ENCODE measurements around the gene SGO2.
"Not testable (repeated sequence)": the region's sequence is repeated elsewhere in the genome, so short reads cannot be mapped to it uniquely, and the experiment has no call there.

The SGO2 gene

DNA sequence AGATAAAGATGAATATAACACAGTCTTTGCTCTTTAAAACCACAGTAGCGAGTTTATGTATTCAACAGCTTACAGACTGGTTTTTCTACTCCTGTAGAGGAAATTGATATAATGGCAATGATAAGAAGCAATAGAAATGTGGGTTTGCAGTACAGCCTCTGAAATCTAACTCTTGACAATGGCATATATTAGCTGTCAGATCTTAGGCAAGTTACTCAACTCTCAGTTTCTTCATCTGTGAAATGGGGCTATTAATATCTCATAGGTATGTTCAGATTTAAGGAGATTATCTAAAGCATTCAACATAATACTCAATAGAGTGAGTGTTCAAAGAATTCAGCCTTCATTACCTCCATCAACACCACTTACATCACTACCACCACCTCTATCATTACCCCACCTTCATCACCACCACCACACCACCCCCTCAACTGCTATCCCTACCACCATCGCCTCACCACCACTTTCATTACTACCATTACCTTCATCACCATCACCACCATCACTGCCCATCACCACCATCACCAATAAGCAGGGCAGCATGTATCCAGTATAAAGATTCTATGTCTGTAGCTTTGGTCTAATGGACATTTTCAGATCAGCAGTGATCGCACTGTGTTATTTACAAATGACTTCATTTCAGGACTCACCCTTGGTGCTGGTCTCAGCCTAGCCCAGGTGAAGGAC is 82.5 kb downstream of the SGO2 start (continued):
- TF ChIP-seq, protein P1, sequence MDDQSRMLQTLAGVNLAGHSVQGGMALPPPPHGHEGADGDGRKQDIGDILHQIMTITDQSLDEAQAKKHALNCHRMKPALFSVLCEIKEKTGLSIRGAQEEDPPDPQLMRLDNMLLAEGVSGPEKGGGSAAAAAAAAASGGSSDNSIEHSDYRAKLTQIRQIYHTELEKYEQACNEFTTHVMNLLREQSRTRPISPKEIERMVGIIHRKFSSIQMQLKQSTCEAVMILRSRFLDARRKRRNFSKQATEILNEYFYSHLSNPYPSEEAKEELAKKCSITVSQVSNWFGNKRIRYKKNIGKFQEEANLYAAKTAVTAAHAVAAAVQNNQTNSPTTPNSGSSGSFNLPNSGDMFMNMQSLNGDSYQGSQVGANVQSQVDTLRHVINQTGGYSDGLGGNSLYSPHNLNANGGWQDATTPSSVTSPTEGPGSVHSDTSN (CRISPR knock-in tag; IDR thresholded peaks at IDR 0.05), result no peak
- TF ChIP-seq ZNF473 (tag by site-specific recombination; IDR thresholded peaks at IDR 0.05), result no peak
- no peak for TF ChIP-seq ZNF624 (tag by site-specific recombination; IDR thresholded peaks at IDR 0.05)
- TF ChIP-seq ZNF549 (tag by site-specific recombination; IDR thresholded peaks at IDR 0.05), result no peak
- TF ChIP-seq ZNF423 (tag by site-specific recombination; IDR thresholded peaks at IDR 0.05), result no peak

DNA sequence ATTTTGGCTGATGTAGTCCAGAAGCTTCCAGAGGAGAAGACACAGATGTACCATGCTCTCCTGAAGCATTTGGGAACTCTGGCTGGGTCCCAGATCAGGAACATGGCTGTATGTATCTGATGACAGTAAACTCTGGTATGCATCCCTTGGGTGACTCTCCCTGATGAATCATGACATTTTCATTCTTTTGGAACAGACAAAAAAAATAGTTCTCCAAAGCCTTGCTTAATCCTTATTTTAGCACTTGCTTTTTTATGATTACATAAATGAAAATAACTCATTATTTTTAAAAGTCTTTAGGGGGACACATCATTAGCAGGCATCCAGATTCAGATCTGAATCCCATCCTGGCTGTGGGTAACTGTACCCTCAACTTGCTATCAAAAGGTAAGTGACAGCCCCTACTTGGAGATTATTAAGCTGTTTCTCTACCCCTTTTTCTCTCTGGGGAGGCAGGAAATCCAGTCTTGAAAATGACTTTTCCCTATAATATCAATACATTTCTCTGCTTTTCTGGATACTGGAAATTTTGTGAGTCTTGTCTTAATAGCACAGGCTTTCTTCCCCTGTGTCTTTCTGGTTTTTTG is 83.1 kb downstream of the SGO2 start:
- Histone ChIP-seq H3K27ac (ENCODE audit: extremely low read depth, low read depth, low read length) (no peak overlapping the region), H3K4me1 (ENCODE audit: control insufficient read depth, insufficient read depth, low read length) (no peaks in the 10 kb centered on the region), H3K9me3 (ENCODE audit: control insufficient read depth, insufficient read depth, low read depth, low read length) (no peaks in the 10 kb centered on the region), H3K4me3 (ENCODE audit: low read depth, low read length) (no peak overlapping the region), H3K36me3 (ENCODE audit: control insufficient read depth in 2 of 2, insufficient read depth in 1 of 2, low read length in 2 of 2) (no peaks in the 10 kb centered on the region)
- ChIA-PET POLR2A (no interaction called here), CTCF (no interaction called here)
- no peak for TF ChIP-seq ZNF792 (tag by site-specific recombination; IDR thresholded peaks at IDR 0.05)
- TF ChIP-seq, protein P2, sequence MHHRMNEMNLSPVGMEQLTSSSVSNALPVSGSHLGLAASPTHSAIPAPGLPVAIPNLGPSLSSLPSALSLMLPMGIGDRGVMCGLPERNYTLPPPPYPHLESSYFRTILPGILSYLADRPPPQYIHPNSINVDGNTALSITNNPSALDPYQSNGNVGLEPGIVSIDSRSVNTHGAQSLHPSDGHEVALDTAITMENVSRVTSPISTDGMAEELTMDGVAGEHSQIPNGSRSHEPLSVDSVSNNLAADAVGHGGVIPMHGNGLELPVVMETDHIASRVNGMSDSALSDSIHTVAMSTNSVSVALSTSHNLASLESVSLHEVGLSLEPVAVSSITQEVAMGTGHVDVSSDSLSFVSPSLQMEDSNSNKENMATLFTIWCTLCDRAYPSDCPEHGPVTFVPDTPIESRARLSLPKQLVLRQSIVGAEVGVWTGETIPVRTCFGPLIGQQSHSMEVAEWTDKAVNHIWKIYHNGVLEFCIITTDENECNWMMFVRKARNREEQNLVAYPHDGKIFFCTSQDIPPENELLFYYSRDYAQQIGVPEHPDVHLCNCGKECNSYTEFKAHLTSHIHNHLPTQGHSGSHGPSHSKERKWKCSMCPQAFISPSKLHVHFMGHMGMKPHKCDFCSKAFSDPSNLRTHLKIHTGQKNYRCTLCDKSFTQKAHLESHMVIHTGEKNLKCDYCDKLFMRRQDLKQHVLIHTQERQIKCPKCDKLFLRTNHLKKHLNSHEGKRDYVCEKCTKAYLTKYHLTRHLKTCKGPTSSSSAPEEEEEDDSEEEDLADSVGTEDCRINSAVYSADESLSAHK (tag by site-specific recombination; IDR thresholded peaks at IDR 0.05), result no peak
- no peak for TF ChIP-seq ZNF621 (tag by site-specific recombination; IDR thresholded peaks at IDR 0.05)
- TF ChIP-seq GLIS2 (tag by site-specific recombination; IDR thresholded peaks at IDR 0.05), result no peak
- TF ChIP-seq ZNF221 (tag by site-specific recombination; IDR thresholded peaks at IDR 0.05; ENCODE audit: borderline replicate concordance), result no peak
- TF ChIP-seq, protein P3, sequence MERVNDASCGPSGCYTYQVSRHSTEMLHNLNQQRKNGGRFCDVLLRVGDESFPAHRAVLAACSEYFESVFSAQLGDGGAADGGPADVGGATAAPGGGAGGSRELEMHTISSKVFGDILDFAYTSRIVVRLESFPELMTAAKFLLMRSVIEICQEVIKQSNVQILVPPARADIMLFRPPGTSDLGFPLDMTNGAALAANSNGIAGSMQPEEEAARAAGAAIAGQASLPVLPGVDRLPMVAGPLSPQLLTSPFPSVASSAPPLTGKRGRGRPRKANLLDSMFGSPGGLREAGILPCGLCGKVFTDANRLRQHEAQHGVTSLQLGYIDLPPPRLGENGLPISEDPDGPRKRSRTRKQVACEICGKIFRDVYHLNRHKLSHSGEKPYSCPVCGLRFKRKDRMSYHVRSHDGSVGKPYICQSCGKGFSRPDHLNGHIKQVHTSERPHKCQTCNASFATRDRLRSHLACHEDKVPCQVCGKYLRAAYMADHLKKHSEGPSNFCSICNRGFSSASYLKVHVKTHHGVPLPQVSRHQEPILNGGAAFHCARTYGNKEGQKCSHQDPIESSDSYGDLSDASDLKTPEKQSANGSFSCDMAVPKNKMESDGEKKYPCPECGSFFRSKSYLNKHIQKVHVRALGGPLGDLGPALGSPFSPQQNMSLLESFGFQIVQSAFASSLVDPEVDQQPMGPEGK (tag by site-specific recombination; IDR thresholded peaks at IDR 0.05), result no peak

GRCh38 chr2:200610217-200610616 is 84.2 kb downstream of the SGO2 start:
- H3K27ac ChIP-seq (ENCODE audit: extremely low read depth, low read depth, low read length); H3K4me1 ChIP-seq (ENCODE audit: control insufficient read depth, insufficient read depth, low read length); CTCF ChIA-PET; POLR2A ChIA-PET; H3K9me3 ChIP-seq (ENCODE audit: control insufficient read depth, insufficient read depth, low read depth, low read length); H3K36me3 ChIP-seq (ENCODE audit: control insufficient read depth in 2 of 2, insufficient read depth in 1 of 2, low read length in 2 of 2); H3K4me3 ChIP-seq (ENCODE audit: low read depth, low read length): not testable (repeated sequence)

DNA sequence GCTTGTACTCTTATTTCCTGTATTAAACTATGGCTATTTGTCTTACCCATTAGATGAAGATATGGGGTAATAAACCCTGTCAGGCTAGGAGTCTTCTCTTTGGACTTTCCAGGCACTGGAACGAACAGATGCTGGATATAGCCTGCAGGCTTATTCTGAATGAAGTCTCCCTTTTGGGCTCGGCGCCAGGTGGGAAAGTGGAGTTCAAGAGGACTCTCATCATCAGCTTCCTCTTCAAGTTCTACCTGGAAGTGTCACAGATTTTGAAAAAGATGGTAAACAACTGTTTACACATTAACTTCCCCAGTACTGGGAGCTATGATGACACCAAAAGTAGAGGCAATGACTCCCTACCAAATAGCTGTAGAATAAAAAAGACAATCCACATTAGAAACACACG is 87.7 kb downstream of the SGO2 start:
- ChIA-PET CTCF (interaction anchor here (0.6 to 1.9 kb wide), 3 partner anchors 10 to 1710 kb away, joined by 3 to 4 read pairs (median 3); no protein-coding TSS in a partner anchor), POLR2A (no interaction called here)
- TF ChIP-seq ZNF133 (tag by site-specific recombination; IDR thresholded peaks at IDR 0.05) (no peak), ZNF585B (tag by site-specific recombination; IDR thresholded peaks at IDR 0.05) (no peak), ZNF785 (tag by site-specific recombination; IDR thresholded peaks at IDR 0.05) (no peak), ZNF837 (tag by site-specific recombination; IDR thresholded peaks at IDR 0.05) (no peak), ZNF558 (tag by site-specific recombination; IDR thresholded peaks at IDR 0.05) (no peak)
- TF ChIP-seq, protein P1 (CRISPR knock-in tag; IDR thresholded peaks at IDR 0.05), result no peak
- TF ChIP-seq, protein P4, sequence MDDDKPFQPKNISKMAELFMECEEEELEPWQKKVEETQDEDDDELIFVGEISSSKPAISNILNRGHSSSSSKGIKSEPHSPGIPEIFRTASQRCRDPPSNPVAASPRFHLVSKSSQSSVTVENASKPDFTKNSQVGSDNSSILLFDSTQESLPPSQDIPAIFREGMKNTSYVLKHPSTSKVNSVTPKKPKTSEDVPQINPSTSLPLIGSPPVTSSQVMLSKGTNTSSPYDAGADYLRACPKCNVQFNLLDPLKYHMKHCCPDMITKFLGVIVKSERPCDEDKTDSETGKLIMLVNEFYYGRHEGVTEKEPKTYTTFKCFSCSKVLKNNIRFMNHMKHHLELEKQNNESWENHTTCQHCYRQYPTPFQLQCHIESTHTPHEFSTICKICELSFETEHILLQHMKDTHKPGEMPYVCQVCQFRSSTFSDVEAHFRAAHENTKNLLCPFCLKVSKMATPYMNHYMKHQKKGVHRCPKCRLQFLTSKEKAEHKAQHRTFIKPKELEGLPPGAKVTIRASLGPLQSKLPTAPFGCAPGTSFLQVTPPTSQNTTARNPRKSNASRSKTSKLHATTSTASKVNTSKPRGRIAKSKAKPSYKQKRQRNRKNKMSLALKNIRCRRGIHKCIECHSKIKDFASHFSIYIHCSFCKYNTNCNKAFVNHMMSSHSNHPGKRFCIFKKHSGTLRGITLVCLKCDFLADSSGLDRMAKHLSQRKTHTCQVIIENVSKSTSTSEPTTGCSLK (tag by site-specific recombination; IDR thresholded peaks at IDR 0.05), result no peak
- no peak overlapping the region for H3K4me3 ChIP-seq (ENCODE audit: low read depth, low read length)
- H3K9me3 ChIP-seq (ENCODE audit: control insufficient read depth, insufficient read depth, low read depth, low read length), result no peaks in the 10 kb centered on the region
- no peak overlapping the region for H3K27ac ChIP-seq (ENCODE audit: extremely low read depth, low read depth, low read length)
- no peaks in the 10 kb centered on the region for H3K36me3 ChIP-seq (ENCODE audit: control insufficient read depth in 2 of 2, insufficient read depth in 1 of 2, low read length in 2 of 2)
- H3K4me1 ChIP-seq (ENCODE audit: control insufficient read depth, insufficient read depth, low read length), result no peaks in the 10 kb centered on the region
